Spleen (tissue), 7 donors: ENCODE data around the gene FAT4.

ENCODE experiments used
- CTCF ChIP-seq, 11 experiments: fragments of 200-600 bp in 7 of 11; fragments of 450-650 bp in 4 of 11; sonication (generic) in 4 of 11; IDR thresholded peaks in 8 of 11; conservative IDR thresholded peaks in 3 of 11; 1 replicate in 7 of 11; 2 replicates in 4 of 11; pipeline versions ENCODE4 v1.4.0 to v1.8.0; 2016 to 2021; ENCODE audit warnings: antibody characterized with exemption in 11 of 11, inconsistent platforms in 4 of 11, mild to moderate bottlenecking in 1 of 11
- POLR2A ChIP-seq, 3 donors: fragments of 450-650 bp; IDR thresholded peaks; one replicate each; pipeline ENCODE4 v1.5.1; 2017; ENCODE audit warnings: antibody characterized with exemption in 3 of 3, mild to moderate bottlenecking in 1 of 3
- POLR2AphosphoS5 ChIP-seq, 3 donors: sonication (generic); formaldehyde crosslinking; IDR thresholded peaks; one replicate each; pipeline ENCODE4 v1.5.1; 2017; ENCODE audit warnings: antibody characterized with exemption in 3 of 3
- donor health status: DM: no; HTN: no; CAD: no; lungs with moderate emphysema.
- donor health status: DM: no; HTN: no; CAD: no.
- donor health status: DM: no; HTN: no; CAD: no.

GRCh38 chr4:125325733-125326132 is 11.0 kb downstream of the FAT4 start:
- TF ChIP-seq CTCF (IDR thresholded peaks at IDR 0.05 in 8 of 11, conservative IDR thresholded peaks at IDR 0.05 in 3 of 11) (no peak), POLR2A (IDR thresholded peaks at IDR 0.05) (no peak), POLR2AphosphoS5 (IDR thresholded peaks at IDR 0.05) (no peak)
